Parathyroid adenoma (tissue), 2 donors: ENCODE results near the gene PRKCA.

ENCODE experiments used
- H2AFZ ChIP-seq: fragments of 300-600 bp; sonication (generic); one replicate; pipeline ENCODE4 v1.7.0; 2017; ENCODE audit warnings: antibody characterized with exemption, mild to moderate bottlenecking
- H3K27ac ChIP-seq: fragments of 300-600 bp; sonication (generic); one replicate; pipeline ENCODE4 v1.7.0; 2017
- H3K27me3 ChIP-seq: fragments of 300-600 bp; sonication (generic); one replicate; pipeline ENCODE4 v1.7.0; 2017; ENCODE audit warnings: low read length; ENCODE audit not compliant: control insufficient read depth, insufficient read depth
- H3K36me3 ChIP-seq: fragments of 300-600 bp; sonication (generic); one replicate; pipeline ENCODE4 v1.7.0; 2017; ENCODE audit warnings: low read length; ENCODE audit not compliant: control insufficient read depth, insufficient read depth
- H3K4me1 ChIP-seq: fragments of 300-600 bp; sonication (generic); one replicate; pipeline ENCODE4 v1.7.0; 2017; ENCODE audit warnings: control low read depth
- H3K4me2 ChIP-seq: fragments of 300-600 bp; sonication (generic); one replicate; pipeline ENCODE4 v1.7.0; 2017; ENCODE audit warnings: low read length
- H3K4me3 ChIP-seq: fragments of 300-600 bp; sonication (generic); one replicate; pipeline ENCODE4 v1.7.0; 2017; ENCODE audit warnings: low read depth, low read length
- H3K79me2 ChIP-seq: fragments of 300-600 bp; sonication (generic); one replicate; pipeline ENCODE4 v1.7.0; 2017; ENCODE audit warnings: control low read depth
- H3K9ac ChIP-seq: fragments of 300-600 bp; sonication (generic); one replicate; pipeline ENCODE4 v1.7.0; 2017; ENCODE audit warnings: mild to moderate bottlenecking
- H3K9me3 ChIP-seq: fragments of 300-600 bp; sonication (generic); one replicate; pipeline ENCODE4 v1.7.0; 2017; ENCODE audit warnings: low read length; ENCODE audit not compliant: control insufficient read depth
- TF ChIP-seq, protein P1 (sequence below): fragments of 300-600 bp; sonication (generic); IDR thresholded peaks from one replicate; pipeline ENCODE4 v1.7.0; 2017; ENCODE audit warnings: antibody characterized with exemption, mild to moderate bottlenecking
- donor health status: primary hyperparathyroidism.

PRKCA gene

DNA sequence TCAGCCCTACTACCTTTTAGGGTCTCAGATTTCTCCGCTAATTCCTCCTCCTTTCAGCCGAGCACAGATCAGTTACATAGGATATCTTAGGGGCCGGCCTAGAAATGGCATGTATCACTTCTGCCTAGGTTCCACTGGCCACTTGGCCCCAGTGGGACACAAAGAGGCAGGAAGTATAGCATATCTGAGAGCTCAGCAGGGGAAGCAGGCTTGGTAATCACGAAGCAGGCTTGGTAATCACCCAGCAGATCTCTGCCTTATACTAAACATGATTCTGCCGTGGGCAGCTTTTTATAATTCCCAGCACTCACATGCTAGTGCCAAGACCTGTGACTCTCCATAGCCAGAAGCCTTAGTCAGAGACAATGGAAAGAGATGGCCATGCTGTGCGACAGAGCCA, 472.9 kb downstream of the PRKCA start:
- H3K4me2 ChIP-seq = no peak overlapping the region
- no peaks in the 10 kb centered on the region for H3K9me3 ChIP-seq
- H3K27me3 ChIP-seq = no peaks in the 10 kb centered on the region
- no peak overlapping the region for H3K27ac ChIP-seq
- no peak overlapping the region for H2AFZ ChIP-seq
- H3K36me3 ChIP-seq = no peaks in the 10 kb centered on the region
- no peak overlapping the region for H3K4me3 ChIP-seq
- H3K4me1 ChIP-seq = no peaks in the 10 kb centered on the region
- H3K9ac ChIP-seq = no peak overlapping the region
- TF ChIP-seq, protein P1, sequence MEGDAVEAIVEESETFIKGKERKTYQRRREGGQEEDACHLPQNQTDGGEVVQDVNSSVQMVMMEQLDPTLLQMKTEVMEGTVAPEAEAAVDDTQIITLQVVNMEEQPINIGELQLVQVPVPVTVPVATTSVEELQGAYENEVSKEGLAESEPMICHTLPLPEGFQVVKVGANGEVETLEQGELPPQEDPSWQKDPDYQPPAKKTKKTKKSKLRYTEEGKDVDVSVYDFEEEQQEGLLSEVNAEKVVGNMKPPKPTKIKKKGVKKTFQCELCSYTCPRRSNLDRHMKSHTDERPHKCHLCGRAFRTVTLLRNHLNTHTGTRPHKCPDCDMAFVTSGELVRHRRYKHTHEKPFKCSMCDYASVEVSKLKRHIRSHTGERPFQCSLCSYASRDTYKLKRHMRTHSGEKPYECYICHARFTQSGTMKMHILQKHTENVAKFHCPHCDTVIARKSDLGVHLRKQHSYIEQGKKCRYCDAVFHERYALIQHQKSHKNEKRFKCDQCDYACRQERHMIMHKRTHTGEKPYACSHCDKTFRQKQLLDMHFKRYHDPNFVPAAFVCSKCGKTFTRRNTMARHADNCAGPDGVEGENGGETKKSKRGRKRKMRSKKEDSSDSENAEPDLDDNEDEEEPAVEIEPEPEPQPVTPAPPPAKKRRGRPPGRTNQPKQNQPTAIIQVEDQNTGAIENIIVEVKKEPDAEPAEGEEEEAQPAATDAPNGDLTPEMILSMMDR = no peak
- no peaks in the 10 kb centered on the region for H3K79me2 ChIP-seq

DNA sequence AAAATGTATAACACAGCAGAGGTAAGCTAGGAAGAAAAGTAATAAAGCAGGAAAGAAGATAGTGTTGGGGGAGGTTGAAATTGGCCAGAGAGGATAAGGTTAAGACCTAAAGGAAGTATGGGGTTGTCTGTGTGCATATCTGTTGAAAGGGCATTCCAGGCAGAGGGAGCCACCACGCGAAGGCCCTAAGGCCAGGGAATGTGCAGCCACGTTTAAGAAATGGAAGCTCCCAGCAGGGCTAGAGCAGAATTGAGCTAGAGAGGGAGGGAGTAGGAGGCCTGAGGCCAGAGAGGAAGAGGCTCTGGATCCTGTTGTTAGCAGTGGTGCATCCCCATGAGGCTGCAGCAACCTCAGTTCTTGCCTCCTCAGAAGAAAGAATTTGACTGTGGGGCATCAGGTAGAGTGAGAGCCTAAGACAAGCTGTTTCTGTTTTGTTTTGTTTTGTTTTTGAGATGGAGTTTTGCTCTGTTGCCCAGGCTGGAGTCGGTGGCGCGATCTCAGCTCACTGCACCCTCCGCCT, 473.5 kb downstream of the PRKCA start:
- H3K36me3 ChIP-seq = no peaks in the 10 kb centered on the region
- H3K9ac ChIP-seq = no peak overlapping the region
- no peak overlapping the region for H3K4me2 ChIP-seq
- H3K9me3 ChIP-seq = no peaks in the 10 kb centered on the region
- no peaks in the 10 kb centered on the region for H3K4me1 ChIP-seq
- no peak overlapping the region for H3K27ac ChIP-seq
- H3K79me2 ChIP-seq = no peaks in the 10 kb centered on the region
- TF ChIP-seq, protein P1 = no peak
- no peak overlapping the region for H2AFZ ChIP-seq
- H3K4me3 ChIP-seq = no peak overlapping the region
- H3K27me3 ChIP-seq = no peaks in the 10 kb centered on the region

- H3K4me1 ChIP-seq = no peaks in the 10 kb centered on the region
- H3K27me3 ChIP-seq = no peaks in the 10 kb centered on the region
- H3K4me3 ChIP-seq = no peak overlapping the region
- no peak overlapping the region for H3K4me2 ChIP-seq
- H3K79me2 ChIP-seq = no peaks in the 10 kb centered on the region
- no peak overlapping the region for H2AFZ ChIP-seq
- no peaks in the 10 kb centered on the region for H3K36me3 ChIP-seq
- H3K27ac ChIP-seq = no peak overlapping the region
- TF ChIP-seq, protein P1 = no peak
- H3K9ac ChIP-seq = no peak overlapping the region
- no peaks in the 10 kb centered on the region for H3K9me3 ChIP-seq
These were observed 474.7 kb downstream of the PRKCA start for GRCh38 chr17:66776999-66777688.

DNA sequence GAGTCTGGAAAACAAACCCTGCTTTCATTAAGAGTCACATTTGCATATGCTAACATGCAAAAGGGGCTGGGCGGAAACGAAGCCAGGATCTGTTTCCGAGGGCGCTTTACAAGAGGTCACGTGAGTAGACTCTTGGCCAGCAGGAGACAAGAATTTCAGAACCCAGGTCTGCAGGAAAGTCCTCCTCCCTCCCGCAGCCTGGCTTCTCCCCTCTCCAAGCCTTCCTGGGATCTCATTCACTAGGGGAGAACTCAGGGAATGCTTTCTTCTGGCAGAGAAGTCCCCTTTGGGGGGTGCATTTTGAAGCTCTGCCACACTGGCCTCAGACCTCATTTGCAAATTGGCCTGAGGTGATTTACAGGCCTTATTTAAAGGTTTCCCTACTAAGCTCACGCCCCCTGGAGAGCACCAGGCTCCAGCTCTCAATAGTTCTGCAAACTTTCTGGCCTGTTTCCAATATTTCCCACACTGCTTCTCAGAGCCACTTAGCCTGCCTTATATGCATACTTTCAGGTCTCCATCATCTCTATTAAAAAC, 475.3 kb downstream of the PRKCA start:
- H3K27ac ChIP-seq = no peak overlapping the region
- no peaks in the 10 kb centered on the region for H3K36me3 ChIP-seq
- no peak overlapping the region for H2AFZ ChIP-seq

More for the DNA sequence above, 475.3 kb downstream of the PRKCA start:
- H3K9me3 ChIP-seq = no peaks in the 10 kb centered on the region
- no peak overlapping the region for H3K4me2 ChIP-seq
- H3K79me2 ChIP-seq = no peaks in the 10 kb centered on the region
- no peak overlapping the region for H3K9ac ChIP-seq
- H3K4me3 ChIP-seq = no peak overlapping the region
- TF ChIP-seq, protein P1 = no peak
- no peaks in the 10 kb centered on the region for H3K4me1 ChIP-seq
- no peaks in the 10 kb centered on the region for H3K27me3 ChIP-seq
